VCaP (cell line): ENCODE results near the gene PLRG1.

Experiments
- H3K27ac ChIP-seq: fragments of 450-650 bp; 2 replicates; pipeline ENCODE4 v1.5.1; 2017
- CTCF ChIP-seq: fragments of 450-650 bp; conservative IDR thresholded peaks from 2 replicates; pipeline ENCODE4 v1.5.1; 2017; ENCODE audit warnings: mild to moderate bottlenecking, moderate library complexity

The PLRG1 gene

GRCh38 chr4:154492288-154492687 lies 57.9 kb downstream of the PLRG1 start:
- H3K27ac ChIP-seq = no peak overlapping the region
- TF ChIP-seq CTCF = no peak

- TF ChIP-seq CTCF = no peak
- H3K27ac ChIP-seq = peak within 1 kb of the TSS; percentile 36; the same call in 1 of the 2 replicates
Measured at GRCh38 chr4:154491341-154492271, 58.6 kb downstream of the PLRG1 start, which contains the start of gene DCHS2. TSS of gene DCHS2 (minus strand) at chr4:154491799. CDS start at chr4:154491355, 444 bp downstream.

GRCh38 chr4:154490583-154491340 lies 59.4 kb downstream of the PLRG1 start:
- H3K27ac ChIP-seq = peak overlapping the region; percentile 36; the same call in 1 of the 2 replicates
- TF ChIP-seq CTCF = no peak

GRCh38 chr4:154490234-154490582 lies 60.0 kb downstream of the PLRG1 start:
- TF ChIP-seq CTCF = no peak
- no peak overlapping the region for H3K27ac ChIP-seq

GRCh38 chr4:154489558-154490233 lies 60.5 kb downstream of the PLRG1 start:
- no peak overlapping the region for H3K27ac ChIP-seq
- no peak for TF ChIP-seq CTCF

GRCh38 chr4:154487145-154487544 lies 63.1 kb downstream of the PLRG1 start:
- TF ChIP-seq CTCF = no peak
- no peak overlapping the region; the same call in 1 of the 2 replicates for H3K27ac ChIP-seq
